ENCODE results near the gene ANKRD13C. TPM values are rescaled to one million over a fixed set of nuclear protein-coding genes. Genes with fewer than 3 reads are reported as not detected.

The ANKRD13C gene
- total RNA-seq, 4 donors from 2014 or later, result 21.5 to 36.2 (median 25.7) TPM

DNA sequence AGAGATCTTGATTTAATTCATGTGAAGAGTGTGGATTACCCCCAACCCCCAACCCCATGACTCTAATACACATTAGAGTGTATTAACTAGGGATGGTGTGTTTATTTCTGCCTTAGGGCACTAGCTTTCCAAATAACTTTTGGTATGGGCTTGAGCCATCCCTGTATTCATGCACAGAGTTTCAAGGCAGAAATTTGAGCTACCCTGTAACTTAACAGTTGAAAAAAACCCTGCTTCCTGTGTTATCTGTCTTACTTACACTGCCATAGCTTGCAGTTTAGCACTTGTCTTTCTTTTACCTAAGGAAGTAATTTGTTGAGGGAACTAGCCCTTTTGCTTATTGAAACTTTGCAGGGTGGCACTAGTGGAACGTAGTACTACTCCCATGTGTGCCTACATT lies 127.1 kb downstream of the ANKRD13C start:
- H3K36me3 ChIP-seq, result peaks cover 48% of the 10 kb centered on the region
- H3K4me1 ChIP-seq, result peaks cover 50% of the 10 kb centered on the region
- 32% methylated on average over 1 of the region's 1 CpG for WGBS

DNA sequence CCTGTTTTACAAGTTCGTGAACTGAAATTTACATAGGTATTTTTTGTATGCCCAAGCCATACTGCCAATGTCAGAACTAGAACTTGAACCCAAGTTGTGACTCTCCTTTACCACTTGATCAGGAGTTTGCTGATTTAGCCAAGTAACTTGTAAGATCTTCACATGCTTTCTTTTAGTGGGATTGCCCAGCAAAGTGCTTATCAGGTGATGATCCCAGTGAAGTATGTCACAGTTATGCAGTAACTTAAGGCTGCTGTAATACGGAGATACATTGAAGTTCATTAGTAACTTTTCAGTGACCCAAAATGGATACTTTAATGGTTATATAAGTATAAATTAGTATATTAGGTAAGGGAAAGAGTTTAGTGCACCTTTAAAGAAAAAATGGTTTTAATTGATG lies 129.6 kb downstream of the ANKRD13C start:
- WGBS, result 81% methylated on average over 2 of the region's 2 CpGs
- Histone ChIP-seq H3K27me3 (no peaks in the 10 kb centered on the region), H3K36me3 (peaks cover 23% of the 10 kb centered on the region), H3K9me3 (no peaks in the 10 kb centered on the region), H3K27ac (no peak overlapping the region), H3K4me3 (no peak overlapping the region), H3K4me1 (peaks cover 61% of the 10 kb centered on the region)
- TF ChIP-seq EP300 (IDR thresholded peaks at IDR 0.05) (no peak), POLR2AphosphoS5 (IDR thresholded peaks at IDR 0.05) (no peak), POLR2A (IDR thresholded peaks at IDR 0.05) (no peak)
- TF ChIP-seq, protein P1, sequence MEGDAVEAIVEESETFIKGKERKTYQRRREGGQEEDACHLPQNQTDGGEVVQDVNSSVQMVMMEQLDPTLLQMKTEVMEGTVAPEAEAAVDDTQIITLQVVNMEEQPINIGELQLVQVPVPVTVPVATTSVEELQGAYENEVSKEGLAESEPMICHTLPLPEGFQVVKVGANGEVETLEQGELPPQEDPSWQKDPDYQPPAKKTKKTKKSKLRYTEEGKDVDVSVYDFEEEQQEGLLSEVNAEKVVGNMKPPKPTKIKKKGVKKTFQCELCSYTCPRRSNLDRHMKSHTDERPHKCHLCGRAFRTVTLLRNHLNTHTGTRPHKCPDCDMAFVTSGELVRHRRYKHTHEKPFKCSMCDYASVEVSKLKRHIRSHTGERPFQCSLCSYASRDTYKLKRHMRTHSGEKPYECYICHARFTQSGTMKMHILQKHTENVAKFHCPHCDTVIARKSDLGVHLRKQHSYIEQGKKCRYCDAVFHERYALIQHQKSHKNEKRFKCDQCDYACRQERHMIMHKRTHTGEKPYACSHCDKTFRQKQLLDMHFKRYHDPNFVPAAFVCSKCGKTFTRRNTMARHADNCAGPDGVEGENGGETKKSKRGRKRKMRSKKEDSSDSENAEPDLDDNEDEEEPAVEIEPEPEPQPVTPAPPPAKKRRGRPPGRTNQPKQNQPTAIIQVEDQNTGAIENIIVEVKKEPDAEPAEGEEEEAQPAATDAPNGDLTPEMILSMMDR (IDR thresholded peaks at IDR 0.05), result no peak
- no peak for DNase-seq (ENCODE audit: low spot score in 2 of 2)

More for the DNA sequence above, 127.1 kb downstream of the ANKRD13C start:
- DNase-seq (ENCODE audit: low spot score in 2 of 2), result no peak
- Histone ChIP-seq H3K9me3 (no peaks in the 10 kb centered on the region), H3K4me3 (no peak overlapping the region), H3K27me3 (no peaks in the 10 kb centered on the region), H3K27ac (no peak overlapping the region)
- no peak for TF ChIP-seq EP300 (IDR thresholded peaks at IDR 0.05)
- TF ChIP-seq, protein P1 (IDR thresholded peaks at IDR 0.05), result no peak
- TF ChIP-seq POLR2AphosphoS5 (IDR thresholded peaks at IDR 0.05), result no peak
- no peak for TF ChIP-seq POLR2A (IDR thresholded peaks at IDR 0.05)

- WGBS, result 24% methylated on average over 3 of the region's 3 CpGs
- Histone ChIP-seq H3K4me1 (peaks cover 53% of the 10 kb centered on the region), H3K4me3 (peak overlapping the region; percentile 66), H3K9me3 (no peaks in the 10 kb centered on the region), H3K27ac (peak overlapping the region; percentile 97), H3K36me3 (peaks cover 7% of the 10 kb centered on the region), H3K27me3 (no peaks in the 10 kb centered on the region)
- TF ChIP-seq POLR2A (IDR thresholded peaks at IDR 0.05) (no peak), POLR2AphosphoS5 (IDR thresholded peaks at IDR 0.05) (no peak), EP300 (IDR thresholded peaks at IDR 0.05) (no peak)
- TF ChIP-seq, protein P1 (IDR thresholded peaks at IDR 0.05), result no peak
- no peak for DNase-seq (ENCODE audit: low spot score in 2 of 2)
These were observed 131.7 kb downstream of the ANKRD13C start for GRCh38 chr1:70222716-70223235.

DNA sequence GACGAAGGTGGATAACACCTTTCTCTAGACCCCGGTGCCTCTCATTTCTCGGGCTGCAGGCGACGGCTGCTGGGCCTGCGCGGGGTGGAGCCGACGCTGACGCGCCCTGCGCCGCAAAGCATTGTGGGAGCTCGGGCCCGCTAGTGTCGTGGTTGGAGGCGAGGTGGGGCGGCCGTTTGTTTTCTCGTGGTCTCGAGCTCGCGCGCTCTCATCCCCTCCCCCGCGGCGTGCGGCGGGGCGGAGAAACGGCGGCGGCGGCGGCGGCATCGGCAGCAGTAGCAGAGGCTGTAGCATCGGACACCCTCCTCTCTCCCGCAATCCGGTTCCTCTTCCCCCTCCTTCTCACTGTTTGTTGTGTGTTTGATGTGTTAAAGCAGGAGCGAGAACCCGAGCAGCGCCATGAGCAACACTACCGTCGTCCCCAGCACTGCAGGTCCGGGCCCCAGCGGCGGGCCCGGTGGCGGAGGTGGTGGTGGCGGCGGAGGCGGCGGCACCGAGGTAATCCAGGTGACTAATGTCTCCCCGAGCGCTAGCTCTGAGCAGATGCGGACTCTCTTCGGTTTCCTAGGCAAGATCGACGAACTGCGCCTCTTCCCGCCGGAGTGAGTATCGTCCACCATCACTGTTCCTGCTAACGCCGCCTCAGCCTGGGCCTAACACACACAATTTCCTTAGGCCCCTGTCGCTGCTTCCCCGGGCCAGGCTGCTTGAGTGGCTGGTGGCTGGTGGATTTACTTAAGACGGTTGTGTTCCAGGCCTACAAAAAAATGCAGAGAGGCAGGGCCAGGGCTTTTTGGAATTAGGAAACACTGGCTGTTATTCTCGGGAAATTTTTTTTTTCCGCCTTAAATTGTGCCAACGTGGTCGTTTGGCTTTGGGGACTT lies 133.0 kb downstream of the ANKRD13C start, which contains the start of gene SRSF11:
SRSF11 (plus strand) TSS at position 143 of the 884 bp plus-strand sequence; CDS start at position 400, 257 bp downstream.
- no peaks in the 10 kb centered on the region for H3K9me3 ChIP-seq
- WGBS, result under 1% methylated on average over 67 of the region's 74 CpGs
- H3K4me1 ChIP-seq, result peaks cover 42% of the 10 kb centered on the region
- H3K36me3 ChIP-seq, result peaks cover 10% of the 10 kb centered on the region
- DNase-seq (ENCODE audit: low spot score in 2 of 2), result peak; percentile 96 to 97
- H3K27me3 ChIP-seq, result no peaks in the 10 kb centered on the region
- peak within 1 kb of the TSS; percentile 66 for H3K4me3 ChIP-seq
- TF ChIP-seq POLR2AphosphoS5 (IDR thresholded peaks at IDR 0.05) (peak in 2 of 3 donors; percentile 51 to 78), POLR2A (IDR thresholded peaks at IDR 0.05) (peak; percentile 35 to 80), EP300 (IDR thresholded peaks at IDR 0.05) (no peak)
- TF ChIP-seq, protein P1 (IDR thresholded peaks at IDR 0.05), result no peak
- H3K27ac ChIP-seq, result peak within 1 kb of the TSS; percentile 97
